ENCODE data around the gene COMMD3.

GRCh38 chr10:22366435-22366703 lies 50.2 kb downstream of the COMMD3 start:
- no peak for TF ChIP-seq SUZ12 (IDR thresholded peaks at IDR 0.05; ENCODE audit: extremely low read depth, insufficient read depth, insufficient read length)
- no peak for TF ChIP-seq YY1 (IDR thresholded peaks at IDR 0.05; ENCODE audit: insufficient read depth, insufficient read length)
- no peak for TF ChIP-seq ZNF274 (IDR thresholded peaks at IDR 0.05; ENCODE audit: low read depth, low read length)
